DMS 273 (cell line): ENCODE data around the gene ELOVL3.
A peak's percentile ranks its signal among the peaks of the same experiment; 100 is the strongest.
"Not testable (repeated sequence)": the region's sequence is repeated elsewhere in the genome, so short reads cannot be mapped to it uniquely, and the experiment has no call there.

Source experiments
- DNase-seq: peaks from one replicate; lab custom pipeline; 2025; ENCODE audit not compliant: unreplicated experiment; lab: John Stamatoyannopoulos, UW

Gene ELOVL3, protein sequence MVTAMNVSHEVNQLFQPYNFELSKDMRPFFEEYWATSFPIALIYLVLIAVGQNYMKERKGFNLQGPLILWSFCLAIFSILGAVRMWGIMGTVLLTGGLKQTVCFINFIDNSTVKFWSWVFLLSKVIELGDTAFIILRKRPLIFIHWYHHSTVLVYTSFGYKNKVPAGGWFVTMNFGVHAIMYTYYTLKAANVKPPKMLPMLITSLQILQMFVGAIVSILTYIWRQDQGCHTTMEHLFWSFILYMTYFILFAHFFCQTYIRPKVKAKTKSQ

DNA sequence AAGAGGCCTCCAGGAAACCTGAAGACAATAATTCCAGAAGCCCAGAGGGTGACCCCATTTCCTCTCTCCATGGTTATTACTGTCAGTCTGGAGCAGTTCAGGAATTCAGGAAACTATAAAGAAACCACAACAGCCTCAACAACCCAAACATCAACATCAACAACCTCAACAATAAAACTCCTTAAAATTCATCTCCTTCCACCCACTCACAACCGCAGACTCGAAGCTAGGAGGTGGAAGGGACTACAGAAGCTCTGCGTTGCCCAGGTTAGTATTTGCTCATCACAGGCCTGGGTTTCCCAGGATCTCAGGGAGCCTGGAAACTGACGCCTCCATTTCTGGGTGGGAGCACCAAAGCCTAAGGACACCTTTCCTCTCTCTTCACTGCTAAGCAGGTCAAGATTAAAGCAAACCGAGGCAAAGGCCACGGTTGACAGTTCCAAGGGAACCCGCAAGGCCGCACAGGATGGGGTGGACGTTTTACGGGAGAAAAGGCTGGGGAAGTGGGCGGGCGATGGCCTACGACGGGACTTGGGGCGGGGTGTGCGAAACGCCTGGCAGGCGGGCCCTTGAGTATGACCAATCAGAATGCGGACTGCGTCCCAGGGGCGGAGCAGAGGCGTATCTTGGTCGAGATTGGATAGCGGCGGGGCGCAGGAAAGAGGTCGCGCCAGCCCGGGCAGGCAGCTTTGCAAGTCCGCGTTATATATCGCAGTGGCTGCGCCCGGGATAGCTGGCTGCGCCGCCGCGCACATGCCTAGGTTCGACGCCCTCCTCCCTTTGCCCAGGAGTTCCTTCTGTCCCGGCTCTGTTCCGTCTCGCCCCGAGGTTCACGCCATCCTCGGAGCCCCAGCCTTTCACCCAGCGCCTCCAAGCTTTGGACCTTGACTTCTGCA, at the start of gene ELOVL3:
Gene ELOVL3 (plus strand): TSS at position 654 of the 896 bp plus-strand sequence. CDS start 250 bp downstream, outside the sequence.
- DNase-seq, result no peak

DNA sequence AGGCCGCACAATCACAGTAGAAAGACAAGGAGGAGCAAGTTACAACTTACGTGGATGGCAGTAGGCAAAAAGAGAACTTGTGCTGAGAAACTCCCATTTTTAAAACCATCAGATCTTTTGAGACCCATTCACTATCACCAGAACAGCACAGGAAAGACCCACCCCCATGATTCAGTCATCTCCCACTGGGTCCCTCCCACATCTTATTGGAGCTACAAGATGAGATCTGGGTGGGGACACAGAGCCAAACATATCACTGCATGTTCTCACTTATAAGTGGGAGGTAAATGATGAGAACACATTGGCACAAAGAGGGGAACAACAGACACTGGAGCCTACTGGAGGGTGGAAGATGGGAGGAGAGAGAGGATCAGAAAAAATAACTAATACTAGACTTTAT, 41.5 kb upstream of the ELOVL3 start:
- no peak for DNase-seq

DNA sequence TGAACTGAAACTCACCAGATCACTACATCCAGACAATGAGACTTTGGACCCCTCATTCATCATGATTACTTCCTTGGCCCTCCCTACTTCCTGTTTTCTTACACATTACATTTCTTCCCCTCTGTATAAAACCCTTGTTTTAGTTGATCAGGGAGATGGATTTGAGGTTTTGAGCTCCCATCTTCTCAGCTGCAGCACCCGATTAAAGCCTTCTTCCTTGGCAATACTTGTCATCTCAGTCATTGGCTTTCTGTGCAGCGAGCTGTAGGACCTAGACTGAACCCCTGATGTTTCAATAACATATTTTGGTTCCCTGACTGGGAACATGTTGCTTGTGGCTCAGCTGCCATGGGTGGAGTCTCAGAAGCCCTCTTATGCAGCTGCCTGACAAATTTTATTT, 40.8 kb upstream of the ELOVL3 start:
- no peak for DNase-seq

DNA sequence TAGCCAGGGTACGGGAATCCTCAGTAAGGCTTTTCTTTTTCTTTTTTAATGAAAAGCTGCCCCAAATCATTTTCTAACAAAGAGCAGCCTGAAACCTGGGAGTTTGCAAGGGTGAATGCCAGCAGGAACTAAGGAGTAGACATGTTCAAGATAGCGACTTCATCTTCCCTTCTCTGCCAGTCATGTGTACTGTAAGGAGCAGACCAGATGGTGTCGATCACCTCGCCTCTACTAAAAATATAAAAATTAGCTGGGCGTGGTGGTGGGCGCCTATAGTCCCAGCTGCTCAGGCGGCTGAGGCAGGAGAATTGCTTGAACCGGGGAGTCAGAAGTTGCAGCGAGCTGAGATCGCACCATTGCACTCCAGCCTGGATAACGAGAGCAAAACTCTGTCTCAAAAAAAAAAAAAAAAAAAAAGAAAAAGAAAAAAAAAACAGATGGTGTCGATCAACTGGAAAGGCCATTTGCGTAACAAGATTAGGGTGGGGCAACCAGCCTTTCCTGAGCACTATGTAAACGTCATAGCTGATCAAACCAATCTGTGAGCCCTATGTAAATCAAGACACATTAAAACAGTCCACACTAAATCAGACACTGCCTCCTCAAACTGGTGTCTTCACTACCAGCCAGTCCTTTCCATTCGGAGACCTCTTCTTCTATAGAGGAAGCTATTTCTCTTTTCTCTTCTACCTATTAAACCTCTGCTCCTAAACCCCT, 40.1 kb upstream of the ELOVL3 start:
- DNase-seq, result peak; percentile 39

DNA sequence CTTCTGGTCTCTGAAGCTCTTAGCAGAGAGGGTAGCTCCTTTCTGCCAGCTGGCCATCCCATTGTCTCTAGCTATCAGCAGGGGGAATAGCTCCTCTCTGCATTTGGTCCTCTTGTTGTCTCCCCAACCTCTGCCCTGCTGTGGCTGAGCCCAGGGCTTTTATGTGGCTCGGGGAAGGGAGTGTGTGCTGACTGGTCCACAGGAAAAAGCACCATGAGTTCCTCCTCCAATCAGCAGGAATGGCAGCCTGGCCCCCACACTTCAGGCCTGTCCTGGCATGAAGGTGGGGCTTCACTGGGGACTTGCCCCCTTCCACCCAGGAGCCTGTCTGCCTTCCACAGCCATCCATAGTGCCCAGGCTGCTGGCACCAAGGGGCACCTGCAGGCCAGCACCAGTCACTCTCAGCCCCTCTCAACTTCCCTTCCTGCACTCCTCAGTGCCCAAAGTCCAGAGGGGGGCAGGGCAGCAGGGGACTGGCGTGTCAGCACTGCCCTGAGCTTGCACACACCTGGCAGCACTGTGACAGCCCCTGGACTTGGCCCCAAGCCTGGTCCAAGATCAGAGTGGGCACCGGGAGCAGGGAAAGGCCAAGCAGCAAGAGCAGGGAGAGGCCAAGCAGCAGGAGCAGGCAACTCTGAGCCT, 37.7 kb upstream of the ELOVL3 start:
- DNase-seq, result no peak

DNA sequence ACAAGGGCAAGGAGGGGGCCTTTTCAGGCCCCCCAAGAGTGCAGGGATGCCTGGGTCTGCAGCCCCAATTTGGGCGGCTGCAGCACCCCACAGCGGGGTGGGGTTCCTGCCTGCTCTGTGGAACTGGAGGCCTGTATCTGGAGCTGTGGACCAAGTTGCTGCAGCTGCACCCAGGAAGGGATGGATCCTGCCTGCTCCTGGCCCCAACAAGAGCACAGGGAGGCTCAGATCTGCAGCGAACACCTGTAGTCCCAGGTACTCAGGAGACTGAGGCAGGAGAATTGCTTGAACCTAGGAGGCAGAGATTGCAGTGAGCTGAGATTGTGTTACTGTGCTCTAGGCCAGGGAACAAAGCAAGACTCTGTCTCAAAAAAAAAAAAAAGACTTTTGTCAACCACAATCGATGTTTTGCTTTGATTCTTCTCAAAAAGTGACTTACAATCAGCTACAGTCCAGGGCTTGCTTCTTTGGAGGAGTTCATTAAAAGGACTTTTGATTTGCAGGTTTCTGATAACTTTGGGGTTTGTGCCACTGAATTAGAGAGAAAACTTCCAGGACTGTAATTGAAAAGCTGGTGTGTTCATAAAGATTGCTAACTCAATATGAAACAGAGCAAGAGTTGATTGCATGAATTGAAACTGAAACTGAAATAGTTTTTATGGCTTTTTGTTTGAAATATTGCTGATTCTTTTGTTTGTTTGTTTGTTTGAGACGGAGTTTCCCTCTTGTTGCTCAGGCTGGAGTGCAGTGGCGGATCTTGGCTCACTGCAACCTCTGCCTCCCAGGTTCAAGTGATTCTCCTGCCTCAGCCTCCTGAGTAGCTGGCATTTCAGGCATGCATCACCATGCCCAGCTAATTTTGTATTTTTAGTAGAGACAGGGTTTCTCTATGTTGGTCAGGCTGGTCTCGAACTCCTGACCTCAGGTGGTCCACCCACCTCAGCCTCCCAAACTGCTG, 36.9 kb upstream of the ELOVL3 start:
- DNase-seq, result not testable (repeated sequence)

DNA sequence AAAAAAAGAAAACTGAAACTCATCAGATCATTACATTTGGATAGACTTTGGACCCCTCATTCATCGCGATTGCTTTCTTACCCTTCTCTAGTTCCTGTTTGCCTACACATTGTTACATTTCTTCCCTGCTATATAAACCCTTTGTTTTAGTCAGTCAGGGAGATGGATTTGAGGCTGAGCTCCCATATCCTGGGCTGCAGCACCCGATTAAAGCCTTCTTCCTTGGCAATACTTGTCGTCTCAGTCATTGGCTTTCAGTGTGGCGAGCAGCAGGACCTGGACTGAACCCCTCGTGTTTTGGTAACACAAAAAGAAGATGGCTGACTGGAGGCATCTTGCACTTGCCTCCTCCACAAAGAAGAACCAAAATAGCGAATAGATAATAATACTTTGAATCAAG, 34.1 kb upstream of the ELOVL3 start:
- DNase-seq, result no peak

DNA sequence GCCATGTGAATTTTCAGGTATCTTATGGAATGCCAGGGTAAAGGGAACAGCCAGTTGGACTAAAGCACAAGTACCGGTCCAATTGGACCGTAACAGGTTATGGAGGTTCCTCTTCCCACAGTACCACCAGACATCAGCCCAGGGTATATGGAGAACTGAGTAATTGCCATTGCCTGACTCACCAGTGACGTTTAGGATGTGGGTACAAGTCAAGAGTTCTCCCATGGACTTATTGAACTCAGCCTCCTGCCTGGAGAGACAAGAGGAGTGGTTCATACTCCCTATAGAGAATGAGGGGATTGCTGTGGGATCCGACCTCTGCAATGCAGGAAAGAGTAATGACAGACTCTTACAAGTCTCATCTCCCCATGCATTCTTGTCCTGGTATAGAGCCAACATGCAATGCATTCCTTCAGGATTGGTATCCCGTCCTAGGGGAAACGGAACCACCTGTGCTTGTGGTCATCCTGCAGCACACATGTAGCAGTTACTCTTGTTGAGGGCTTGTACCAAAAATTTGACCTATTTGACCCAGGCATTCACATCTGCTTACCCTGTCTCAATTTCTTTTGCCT, 30.7 kb upstream of the ELOVL3 start:
- DNase-seq, result no peak

DNA sequence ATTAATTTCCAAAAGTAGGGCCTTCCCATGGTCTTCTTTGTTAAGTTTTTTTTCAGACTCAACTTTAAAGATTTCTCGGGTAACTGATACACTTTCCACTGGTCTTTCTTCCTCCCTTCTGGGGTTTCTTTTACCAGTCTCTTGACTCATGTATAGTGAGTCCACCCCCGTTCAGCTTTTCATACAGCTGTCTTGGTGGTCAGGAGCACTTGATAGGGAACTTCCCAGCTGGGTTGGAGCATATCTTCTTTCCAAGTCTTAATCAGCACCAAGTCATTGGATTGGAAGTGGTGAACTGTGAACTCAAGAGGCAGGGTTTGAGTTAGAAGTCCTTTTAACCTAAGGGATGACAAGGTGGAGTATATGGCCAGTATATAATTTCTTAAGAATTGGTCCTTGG, 29.2 kb upstream of the ELOVL3 start:
- DNase-seq, result no peak

DNA sequence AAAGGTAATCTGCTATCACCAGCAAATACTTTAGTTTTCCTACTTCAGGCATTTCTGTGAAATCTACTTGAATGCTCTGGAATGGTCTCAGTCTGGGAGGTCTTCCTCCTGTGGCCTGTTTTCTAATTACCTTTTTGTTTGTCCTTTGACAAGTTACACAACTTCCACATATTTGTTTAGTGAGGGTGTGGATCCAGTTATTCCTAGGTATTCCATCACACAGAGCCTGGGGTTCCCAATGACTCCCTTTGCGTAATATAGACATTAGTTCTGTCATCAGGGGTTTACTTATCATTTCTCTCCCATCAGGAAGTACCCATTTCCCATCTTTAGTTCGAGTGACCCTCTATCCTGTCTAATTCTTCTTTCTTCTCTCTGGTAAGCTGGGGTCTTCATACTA, 28.1 kb upstream of the ELOVL3 start:
- DNase-seq, result no peak

DNA sequence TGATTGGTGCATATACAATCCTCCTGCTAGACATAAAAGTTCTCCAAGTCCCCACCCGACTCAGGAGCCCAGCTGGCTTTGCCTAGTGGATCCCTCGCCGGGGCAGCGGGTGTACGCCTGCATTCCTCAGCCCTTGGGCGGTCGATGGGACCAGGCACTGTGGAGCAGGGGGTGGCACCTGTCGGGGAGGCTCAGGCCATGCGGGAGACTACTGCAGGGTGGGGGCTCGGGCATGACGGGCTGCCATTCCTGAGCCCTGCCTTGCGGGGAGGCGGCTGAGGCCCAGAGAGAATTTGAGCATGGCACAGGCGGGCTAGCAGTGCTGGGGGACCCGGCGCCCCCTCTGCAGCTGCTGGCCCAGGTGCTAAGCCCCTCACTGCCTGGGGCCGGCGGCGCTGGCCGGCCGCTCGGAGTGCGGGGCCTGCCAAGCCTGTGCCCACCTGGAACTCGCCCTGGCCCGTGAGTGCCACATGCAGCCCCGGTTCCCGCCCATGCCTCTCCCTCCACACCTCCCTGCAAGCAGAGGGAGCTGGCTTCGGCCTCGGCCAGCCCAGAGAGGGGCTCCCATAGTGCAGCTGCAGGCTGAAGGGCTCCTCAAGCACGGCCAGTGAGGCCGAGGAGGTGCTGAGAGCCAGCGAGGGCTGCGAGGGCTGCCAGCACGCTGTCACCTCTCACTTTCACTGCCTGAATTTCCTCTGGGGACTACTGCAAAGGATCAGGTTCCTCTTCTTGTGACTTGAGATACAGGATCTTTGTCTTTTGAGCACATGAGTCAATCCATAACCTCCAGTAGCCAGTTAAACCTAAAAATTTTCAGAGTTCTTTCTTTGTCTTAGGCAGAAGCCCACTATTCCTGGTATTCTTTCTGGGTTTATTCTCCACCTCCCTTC, 25.1 kb upstream of the ELOVL3 start:
- DNase-seq, result no peak

DNA sequence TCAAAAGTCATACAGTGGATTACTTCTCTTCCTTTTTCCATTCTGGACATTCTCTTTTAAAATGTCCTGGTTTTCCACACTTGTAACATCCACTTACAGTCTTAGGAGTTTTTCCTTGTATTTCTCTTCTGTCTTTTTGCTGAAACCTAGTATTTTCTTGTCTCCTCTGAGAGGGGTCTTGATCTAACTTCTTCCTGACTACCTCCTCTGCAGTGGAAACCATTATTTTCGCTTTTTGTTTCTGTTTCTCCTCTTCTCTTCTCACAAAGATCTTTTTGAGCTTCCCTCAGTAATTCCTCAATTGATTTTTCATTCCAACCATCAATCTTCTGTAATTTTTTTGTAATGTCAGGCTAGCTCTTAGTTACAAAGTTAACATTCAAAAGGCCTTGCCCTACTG, 23.7 kb upstream of the ELOVL3 start:
- no peak for DNase-seq

DNA sequence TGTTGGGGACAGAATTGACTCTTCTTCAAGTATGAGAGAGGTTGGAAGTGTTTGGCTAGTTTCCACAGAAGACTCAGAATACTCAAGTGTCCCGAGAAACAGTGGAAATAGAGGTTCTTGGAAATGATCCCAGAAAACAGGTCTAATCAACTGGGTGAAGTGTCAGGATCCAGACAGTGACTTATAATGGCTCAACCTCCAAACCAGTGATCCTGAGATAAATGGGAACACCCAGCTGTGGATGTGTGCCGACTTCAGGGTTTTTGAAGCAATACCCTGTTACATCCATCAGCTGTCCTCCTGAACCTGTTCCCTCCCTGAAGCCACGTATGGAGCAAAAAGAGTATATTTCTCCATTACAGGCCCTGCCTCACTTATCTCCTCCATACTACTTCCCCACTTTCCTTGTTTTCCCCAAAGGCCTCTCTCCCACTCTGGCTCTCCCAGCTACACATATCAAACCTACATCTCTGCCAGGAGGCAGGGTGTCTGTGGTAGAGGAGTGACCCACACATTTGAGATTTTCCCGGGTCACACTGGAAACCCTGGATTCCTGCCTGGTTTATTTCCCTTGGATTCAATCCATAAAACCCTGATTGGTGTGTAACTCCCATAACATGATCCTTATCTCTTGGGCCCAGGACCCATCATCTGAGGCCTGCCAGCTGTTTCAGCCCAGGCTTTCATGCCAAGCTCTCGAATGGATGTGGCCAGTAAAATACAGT, 17.6 kb upstream of the ELOVL3 start:
- DNase-seq, result peak; percentile 59

DNA sequence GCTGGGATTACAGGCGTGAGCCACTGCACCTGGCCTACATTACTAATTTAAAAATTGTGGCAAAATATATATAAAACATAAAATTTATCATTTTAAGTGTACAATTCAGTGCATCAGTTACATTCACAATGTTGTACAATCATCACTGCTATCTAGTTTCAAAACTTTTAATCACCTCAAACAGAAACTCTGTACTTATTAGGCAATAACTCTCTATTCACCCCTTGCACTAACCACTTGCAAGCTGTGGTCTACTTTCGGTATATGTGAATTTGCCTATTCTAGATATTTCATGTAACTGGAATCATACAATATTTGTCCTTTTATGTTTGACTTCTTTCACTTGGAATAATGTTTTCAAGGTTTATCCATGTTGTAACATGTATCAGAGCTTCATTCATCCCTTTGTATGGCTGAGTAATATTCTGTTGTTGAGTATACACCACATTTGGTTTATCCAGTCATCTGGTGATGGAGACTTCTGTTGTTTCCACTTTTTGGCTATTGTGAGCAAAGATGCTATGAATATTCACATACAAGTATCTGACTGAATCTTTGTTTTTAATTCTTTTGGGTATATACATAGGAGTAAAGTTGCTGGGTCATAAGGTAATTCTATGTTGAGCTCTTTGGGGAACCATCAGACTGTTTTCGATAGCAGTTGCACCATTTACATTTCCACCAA, 14.3 kb upstream of the ELOVL3 start:
- DNase-seq, result no peak

DNA sequence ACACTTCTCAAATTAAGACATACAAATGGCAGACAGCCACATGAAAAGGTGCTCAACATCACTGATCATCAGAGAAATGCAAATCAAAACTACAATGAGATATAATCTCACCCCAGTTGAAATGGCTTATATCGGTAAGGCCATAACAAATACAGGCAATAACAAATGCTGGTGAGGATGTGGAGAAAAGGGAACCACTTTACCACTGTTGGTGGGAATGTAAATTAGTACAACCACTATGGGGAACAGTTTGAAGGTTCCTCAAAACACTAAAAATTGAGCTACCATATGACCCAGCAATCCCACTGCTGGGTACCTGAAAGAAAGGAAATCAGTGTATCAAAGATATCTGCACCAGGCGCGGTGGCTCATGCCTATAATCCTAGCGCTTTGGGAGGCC, 12.5 kb upstream of the ELOVL3 start:
- DNase-seq, result not testable (repeated sequence)

DNA sequence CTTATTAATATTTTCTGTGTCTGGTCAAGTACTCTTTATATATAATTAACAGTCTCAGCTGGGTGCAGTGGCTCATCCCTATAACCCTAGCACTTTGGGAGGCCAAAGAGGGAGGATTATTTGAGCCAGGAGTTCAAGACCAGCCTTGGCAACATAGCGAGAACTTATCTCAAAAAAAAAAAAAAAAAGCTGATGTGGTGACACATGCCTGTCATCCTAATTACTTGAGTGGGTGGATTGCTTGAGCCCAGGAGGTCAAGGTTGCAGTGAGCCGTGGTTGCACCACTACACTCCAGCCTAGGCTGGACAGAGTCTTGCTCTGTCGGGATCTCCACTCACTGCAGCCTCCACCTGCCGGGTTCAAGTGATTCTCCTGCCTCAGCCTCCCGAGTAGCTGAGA, 6.7 kb upstream of the ELOVL3 start:
- no peak for DNase-seq

DNA sequence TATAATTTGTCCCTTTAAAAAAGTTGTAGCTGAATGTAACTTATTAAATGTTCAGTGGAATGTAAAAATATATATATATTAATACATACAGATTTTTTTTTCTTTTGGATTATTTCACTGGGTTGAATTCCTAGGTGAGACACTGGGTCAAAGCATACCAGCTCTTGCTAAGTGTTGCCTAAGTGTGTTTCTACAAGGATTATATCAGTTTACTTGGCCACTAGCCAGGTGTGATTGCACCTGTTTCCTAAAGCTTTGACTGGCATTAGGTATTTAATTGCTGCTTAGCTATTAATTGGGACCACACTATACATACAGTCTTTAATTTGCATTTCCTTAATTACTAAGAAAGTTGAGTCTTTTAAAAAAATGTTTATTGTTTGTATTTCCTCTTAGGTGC, 5.5 kb upstream of the ELOVL3 start:
- DNase-seq, result peak; percentile 16

DNA sequence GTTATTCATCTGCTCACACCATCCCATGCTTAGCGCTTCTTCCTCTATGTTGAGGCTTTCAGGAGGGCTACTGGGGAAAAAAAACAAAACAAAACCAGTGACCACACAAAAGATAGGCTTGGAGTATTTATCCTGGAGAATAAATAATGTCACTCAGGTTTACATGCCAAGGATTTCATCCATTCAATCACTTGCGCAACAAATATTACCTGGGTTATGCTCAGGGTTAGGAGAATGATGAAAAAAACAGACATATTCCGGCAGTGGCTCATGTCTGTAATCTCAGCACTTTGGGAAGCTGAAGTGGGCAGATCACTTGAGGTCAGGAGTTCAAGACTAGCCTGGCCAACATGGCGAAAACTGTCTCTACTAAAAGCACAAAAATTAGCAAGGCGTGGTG, 3.3 kb upstream of the ELOVL3 start:
- DNase-seq, result no peak
